Activated naive CD8-positive, alpha-beta T cell treated with anti-CD3 and anti-CD28 coated beads for 36 hours (primary cell): Measurements from ENCODE around the gene ARL6IP4. TPM values are rescaled to one million over a fixed set of nuclear protein-coding genes. Genes with fewer than 3 reads are reported as not detected.

Source experiments
- DNase-seq: peaks from one replicate; pipeline ENCODE4 v3.0.0; 2021
- H3K27ac Mint-ChIP-seq: one replicate; pipeline ENCODE4 v1.8.0; 2022; ENCODE audit warnings: mild to moderate bottlenecking, moderate library complexity, mixed read lengths
- H3K27me3 Mint-ChIP-seq: one replicate; pipeline ENCODE4 v1.8.0; 2022; ENCODE audit warnings: mild to moderate bottlenecking, mixed read lengths
- H3K36me3 Mint-ChIP-seq: one replicate; pipeline ENCODE4 v1.8.0; 2021; ENCODE audit warnings: mild to moderate bottlenecking, mixed read lengths
- H3K4me1 Mint-ChIP-seq: one replicate; pipeline ENCODE4 v1.8.0; 2021; ENCODE audit warnings: mixed read lengths
- H3K4me3 Mint-ChIP-seq: one replicate; pipeline ENCODE4 v1.8.0; 2022; ENCODE audit warnings: mild to moderate bottlenecking, moderate library complexity, mixed read lengths
- H3K9me3 Mint-ChIP-seq: one replicate; pipeline ENCODE4 v1.8.0; 2022; ENCODE audit warnings: mixed read lengths
- total RNA-seq, 2 experiments: library from RNA; stranded (reverse); gene quantifications; one replicate each; pipeline ENCODE4 v1.2.3, GENCODE V29; 2021

ARL6IP4 gene
- total RNA-seq, 2 experiments from 2014 or later = 165 to 168 TPM

DNA sequence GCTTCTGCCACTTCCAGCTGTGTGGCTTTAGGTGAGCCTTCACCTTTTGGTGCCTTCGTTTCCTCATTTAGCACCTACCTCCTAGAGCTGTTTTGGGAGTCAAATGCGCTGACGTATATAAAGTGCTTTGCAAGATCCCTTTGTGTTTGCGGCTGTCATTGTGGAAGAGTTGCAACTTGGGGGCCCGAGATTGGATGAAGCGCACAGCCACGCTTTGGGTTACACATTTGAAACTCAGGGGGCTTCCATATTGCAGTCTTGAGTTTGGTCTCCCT is 636 bp upstream of the ARL6IP4 start:
- peaks cover 17% of the 10 kb centered on the region for H3K36me3 Mint-ChIP-seq
- H3K27me3 Mint-ChIP-seq = no peaks in the 10 kb centered on the region
- no peaks in the 10 kb centered on the region for H3K9me3 Mint-ChIP-seq
- peaks cover 52% of the 10 kb centered on the region for H3K4me1 Mint-ChIP-seq
- H3K4me3 Mint-ChIP-seq = peak overlapping the region; percentile 93
- H3K27ac Mint-ChIP-seq = peak overlapping the region; percentile 90
- no peak for DNase-seq

DNA sequence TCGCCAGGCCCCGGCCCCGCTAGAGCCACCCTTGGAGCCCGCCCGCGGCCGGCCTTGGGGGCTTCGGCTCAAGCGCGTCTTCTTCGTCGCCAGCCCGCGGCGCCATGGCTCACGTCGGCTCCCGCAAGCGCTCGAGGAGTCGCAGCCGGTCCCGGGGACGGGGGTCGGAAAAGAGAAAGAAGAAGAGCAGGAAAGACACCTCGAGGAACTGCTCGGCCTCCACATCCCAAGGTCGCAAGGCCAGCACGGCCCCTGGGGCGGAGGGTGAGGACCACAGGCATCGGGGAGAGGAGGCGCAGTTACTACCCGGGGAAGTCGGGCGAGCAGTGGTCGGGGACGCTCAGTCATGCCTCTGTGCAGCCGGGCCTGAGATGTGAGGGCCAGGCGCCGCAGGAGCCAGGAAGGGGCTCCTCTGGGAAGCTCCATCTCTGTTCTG is 573 bp downstream of the ARL6IP4 start:
- Mint-ChIP-seq H3K4me3 (peak overlapping the region; percentile 93), H3K27ac (peak overlapping the region; percentile 90), H3K9me3 (no peaks in the 10 kb centered on the region), H3K36me3 (peaks cover 17% of the 10 kb centered on the region), H3K27me3 (no peaks in the 10 kb centered on the region), H3K4me1 (peaks cover 48% of the 10 kb centered on the region)
- no peak for DNase-seq

DNA sequence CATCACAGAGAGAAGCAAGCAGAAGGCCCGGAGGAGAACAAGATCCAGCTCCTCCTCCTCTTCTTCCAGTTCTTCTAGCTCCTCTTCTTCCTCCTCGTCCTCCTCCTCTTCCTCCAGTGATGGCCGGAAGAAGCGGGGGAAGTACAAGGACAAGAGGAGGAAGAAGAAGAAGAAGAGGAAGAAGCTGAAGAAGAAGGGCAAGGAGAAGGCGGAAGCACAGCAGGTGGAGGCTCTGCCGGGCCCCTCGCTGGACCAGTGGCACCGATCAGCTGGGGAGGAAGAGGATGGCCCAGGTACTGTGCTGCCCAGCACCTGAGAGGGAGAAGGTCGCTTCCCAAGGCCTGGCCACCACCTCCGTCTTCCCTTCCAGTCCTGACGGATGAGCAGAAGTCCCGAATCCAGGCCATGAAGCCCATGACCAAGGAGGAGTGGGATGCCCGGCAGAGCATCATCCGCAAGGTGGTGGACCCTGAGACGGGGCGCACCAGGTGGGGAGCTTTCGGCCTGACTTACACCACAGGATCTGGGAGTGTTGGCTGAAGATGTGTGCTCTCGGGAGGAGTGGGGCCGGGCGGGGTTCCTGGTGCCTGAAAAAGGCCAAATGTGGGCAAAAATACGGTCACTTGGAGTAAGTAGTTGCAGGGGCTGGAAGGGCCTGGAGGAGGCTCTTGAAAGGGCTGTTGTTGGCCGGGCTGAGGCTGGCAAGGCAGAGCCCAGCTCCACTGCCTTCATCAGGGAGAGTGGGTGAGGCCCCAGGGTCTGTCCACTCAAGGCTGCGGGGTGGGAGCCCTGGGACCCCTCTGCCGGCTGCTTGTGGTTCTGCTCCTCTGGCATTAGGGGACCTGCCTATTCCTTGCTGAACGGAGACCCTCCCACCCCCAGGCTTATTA is 1.4 kb downstream of the ARL6IP4 start:
- peaks cover 16% of the 10 kb centered on the region for H3K36me3 Mint-ChIP-seq
- H3K27ac Mint-ChIP-seq = peak overlapping the region; percentile 90
- no peaks in the 10 kb centered on the region for H3K27me3 Mint-ChIP-seq
- peak overlapping the region; percentile 93 for H3K4me3 Mint-ChIP-seq
- H3K4me1 Mint-ChIP-seq = peaks cover 41% of the 10 kb centered on the region
- no peak for DNase-seq
- no peaks in the 10 kb centered on the region for H3K9me3 Mint-ChIP-seq

DNA sequence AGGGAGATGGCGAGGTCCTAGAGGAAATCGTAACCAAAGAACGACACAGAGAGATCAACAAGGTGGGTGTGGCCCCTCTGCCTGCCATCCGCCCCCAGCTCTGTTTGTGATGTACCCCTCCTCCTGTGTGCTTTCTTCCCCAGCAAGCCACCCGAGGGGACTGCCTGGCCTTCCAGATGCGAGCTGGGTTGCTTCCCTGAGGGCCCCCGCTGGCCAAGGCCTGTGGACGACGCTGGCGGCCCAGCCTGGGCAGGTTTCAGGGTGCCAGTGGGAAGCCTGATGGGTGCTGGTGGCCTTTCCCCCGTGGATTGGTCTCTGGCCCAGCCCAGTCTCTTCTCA is 2.0 kb downstream of the ARL6IP4 start:
- Mint-ChIP-seq H3K27me3 (no peaks in the 10 kb centered on the region), H3K9me3 (no peaks in the 10 kb centered on the region), H3K4me3 (peak overlapping the region; percentile 93), H3K27ac (peak overlapping the region; percentile 90), H3K4me1 (peaks cover 39% of the 10 kb centered on the region), H3K36me3 (peaks cover 16% of the 10 kb centered on the region)
- no peak for DNase-seq

DNA sequence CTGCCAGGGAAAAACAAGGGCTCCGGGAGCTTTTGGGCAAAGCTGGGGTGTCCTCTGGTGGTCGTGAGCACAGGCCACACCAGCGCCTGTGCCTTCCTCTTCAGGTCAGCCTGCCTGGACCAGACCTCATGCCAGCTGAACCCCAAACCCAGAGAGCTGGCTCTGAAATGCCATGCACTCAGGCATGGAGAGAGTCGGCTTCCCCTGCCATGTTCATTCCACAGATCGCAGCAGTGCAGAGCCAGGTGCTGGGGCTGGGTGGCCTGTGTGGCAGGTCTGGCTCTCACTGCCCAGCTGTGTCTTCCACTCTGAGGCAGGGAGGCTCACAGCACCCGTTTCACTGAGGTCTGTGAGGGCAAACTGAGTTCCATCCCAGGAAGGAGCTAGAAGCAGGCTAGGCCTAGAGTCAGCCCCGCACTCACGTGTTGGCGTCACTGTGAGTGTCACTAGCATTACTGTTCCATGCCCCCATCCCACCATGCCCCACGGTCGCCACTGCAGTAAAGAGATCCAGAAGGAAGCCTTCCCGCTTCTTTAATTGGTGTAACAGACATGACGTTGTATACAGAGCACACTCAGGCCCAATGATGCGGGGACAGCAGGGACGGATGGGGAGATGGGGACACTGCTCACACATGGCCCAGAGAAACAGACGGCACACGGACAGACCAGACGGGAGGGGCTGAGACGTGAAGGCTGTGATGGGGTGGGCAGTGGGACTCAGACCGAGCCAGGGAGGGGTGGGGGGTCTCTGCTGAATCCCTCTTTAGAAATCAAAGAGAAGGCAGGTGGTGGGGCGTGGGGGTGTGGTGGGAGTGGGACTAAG is 2.7 kb downstream of the ARL6IP4 start:
- DNase-seq = no peak
- H3K36me3 Mint-ChIP-seq = peaks cover 16% of the 10 kb centered on the region
- peak overlapping the region; percentile 93 for H3K4me3 Mint-ChIP-seq
- no peaks in the 10 kb centered on the region for H3K9me3 Mint-ChIP-seq
- peaks cover 39% of the 10 kb centered on the region for H3K4me1 Mint-ChIP-seq
- H3K27ac Mint-ChIP-seq = peak overlapping the region; percentile 90
- no peaks in the 10 kb centered on the region for H3K27me3 Mint-ChIP-seq

DNA sequence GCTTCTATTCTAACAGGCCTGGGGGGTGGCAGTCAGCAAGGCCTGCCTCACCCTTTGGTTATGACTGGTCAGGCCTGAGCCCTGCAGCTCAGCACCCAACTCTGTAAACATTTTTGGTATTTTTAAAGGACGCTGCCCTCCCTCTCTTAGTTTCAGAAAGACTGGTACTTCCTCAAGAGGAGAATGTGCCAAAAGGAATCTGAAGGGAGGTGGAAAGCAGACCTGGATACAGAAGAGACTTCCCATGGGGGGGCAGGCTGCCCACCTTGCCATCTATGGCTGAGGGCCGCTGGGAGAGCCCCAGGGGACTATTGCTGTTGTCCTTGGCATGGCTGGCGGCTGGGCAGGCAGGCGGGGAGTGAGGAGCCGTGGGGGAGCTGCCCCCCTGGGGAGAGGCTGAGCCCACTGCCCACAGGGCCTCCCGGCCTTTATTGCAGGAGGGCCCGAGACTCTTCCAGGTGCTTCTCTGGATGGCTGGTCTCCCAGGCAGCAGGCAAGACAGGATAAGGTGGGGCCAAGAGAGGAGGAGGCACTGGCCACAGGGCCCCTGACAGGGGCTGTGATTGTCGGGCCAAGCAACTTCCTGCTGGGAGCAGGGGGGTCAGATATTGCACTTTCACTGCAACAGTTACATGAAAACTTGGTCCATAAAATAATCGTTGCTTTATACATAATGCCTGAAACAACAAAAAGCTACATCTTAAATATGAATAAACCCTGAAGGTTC is 3.5 kb downstream of the ARL6IP4 start:
- Mint-ChIP-seq H3K4me1 (peaks cover 39% of the 10 kb centered on the region), H3K36me3 (peaks cover 16% of the 10 kb centered on the region), H3K27me3 (no peaks in the 10 kb centered on the region), H3K4me3 (no peak overlapping the region), H3K9me3 (no peaks in the 10 kb centered on the region), H3K27ac (peak overlapping the region; percentile 90)
- no peak for DNase-seq

DNA sequence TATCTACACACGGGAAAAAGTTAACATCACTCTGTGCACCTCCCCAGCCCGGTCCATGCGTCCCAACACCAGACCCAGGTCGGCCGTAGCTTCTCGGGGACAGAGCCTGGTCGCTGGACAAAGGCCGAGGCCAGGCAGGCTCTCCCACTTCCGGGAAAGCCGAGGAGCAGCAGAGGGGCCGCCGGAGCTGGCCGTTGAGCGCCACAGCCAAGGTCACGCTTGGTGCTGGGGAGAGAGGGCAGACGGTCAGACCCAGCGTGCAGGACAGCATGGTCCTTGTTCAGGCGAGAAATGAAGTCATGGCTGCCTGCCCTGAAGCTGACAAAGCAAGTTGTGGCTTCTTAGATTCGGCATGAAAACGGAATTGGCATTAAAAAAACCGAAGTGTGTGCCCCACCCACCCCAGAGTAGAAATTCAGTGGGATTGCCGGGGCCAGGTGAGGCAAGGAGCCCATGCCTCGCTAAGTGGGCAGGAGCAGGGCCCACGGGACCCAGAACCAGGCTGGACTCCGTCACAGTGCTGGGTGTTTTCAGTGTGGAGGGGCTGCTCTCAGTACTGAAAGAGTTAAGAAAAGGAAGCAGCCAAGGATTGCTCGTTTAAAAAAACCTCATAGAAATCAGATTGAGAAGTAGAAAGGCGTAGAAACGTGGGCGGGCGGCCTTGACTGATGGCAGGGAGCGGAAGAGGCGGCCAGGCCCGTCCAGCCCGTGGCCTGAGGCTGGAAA is 4.3 kb downstream of the ARL6IP4 start:
- Mint-ChIP-seq H3K4me3 (no peak overlapping the region), H3K9me3 (no peaks in the 10 kb centered on the region), H3K27me3 (no peaks in the 10 kb centered on the region), H3K4me1 (peaks cover 34% of the 10 kb centered on the region), H3K36me3 (peaks cover 16% of the 10 kb centered on the region), H3K27ac (peak overlapping the region; percentile 47)
- DNase-seq = no peak

DNA sequence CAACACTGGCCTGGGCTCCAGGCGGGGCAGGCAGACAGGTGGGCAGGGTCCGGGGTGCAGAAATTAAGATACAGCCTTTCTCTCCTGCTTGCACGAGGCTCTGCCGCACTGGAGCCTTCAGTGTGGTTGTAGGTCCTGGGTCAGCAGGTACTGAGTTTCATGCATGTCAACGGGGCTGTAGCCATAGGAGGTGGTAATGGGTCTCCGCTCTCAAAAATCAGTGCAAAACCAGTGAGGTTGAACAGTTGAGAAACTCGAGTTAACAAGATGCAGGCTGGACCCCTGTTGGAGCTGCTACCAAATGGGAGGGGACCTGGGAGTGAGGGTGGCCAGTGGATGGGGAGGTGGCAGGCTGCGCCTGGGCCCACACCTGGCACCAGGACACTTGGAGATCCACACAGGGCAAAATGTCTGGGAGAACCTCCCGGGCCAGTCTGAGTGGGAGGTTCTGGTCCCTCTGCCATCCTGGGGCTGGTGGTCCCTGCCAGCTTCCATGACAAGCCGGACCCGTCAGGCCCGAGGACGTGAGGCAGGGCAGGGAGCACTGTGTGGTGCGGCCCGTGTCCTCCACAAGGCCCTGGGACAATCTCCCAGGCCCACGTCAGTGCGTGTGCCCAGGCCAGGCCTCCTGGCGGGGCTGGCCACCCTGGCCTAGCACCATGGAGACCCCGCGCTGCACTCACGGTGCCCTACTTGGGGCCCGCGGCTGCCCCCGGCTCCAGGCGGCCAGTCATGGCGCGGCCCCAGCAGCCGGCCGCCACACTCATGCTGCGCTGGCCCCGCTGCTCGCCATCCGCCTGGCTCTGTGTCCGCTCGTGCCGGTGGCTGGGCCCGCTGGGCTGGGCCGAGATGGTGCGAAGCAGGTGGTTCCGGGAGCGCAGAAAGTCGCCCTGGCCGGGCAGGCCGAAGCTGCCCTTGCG is 5.1 kb downstream of the ARL6IP4 start:
- peaks cover 32% of the 10 kb centered on the region for H3K4me1 Mint-ChIP-seq
- DNase-seq = no peak
- H3K36me3 Mint-ChIP-seq = peaks cover 16% of the 10 kb centered on the region
- H3K27ac Mint-ChIP-seq = no peak overlapping the region
- H3K4me3 Mint-ChIP-seq = no peak overlapping the region
- no peaks in the 10 kb centered on the region for H3K27me3 Mint-ChIP-seq
- no peaks in the 10 kb centered on the region for H3K9me3 Mint-ChIP-seq

DNA sequence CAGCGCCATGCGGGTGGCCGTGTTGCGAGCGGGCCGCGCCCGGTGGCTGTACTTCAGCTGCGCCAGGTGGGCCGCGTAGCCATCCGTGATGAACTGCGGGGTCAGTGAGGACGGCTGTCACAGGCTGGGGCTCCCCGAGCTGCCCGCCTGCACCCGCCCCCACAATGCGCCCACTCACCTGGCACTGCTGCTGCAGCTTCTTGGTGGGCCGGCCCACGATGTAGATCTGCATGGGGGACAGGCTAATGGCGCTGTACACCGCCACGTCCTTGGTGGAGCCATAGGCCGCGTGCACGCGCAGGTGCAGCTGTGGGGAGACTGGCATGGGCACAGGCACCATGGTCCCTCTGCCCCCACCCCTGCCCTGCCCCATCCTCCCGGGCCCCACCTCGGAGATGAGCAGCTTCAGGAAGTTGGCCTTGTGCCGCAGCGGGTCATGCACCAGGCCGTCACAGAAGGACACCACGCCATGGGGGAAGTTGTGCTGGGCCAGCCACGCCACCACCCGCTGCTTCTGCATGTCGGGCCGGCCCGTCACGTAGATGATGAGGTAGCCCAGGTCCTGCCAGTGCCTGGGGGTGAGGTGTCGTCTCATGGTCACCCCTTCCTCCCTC is 5.9 kb downstream of the ARL6IP4 start:
- Mint-ChIP-seq H3K4me3 (no peak overlapping the region), H3K4me1 (peaks cover 32% of the 10 kb centered on the region), H3K27ac (no peak overlapping the region), H3K9me3 (no peaks in the 10 kb centered on the region), H3K36me3 (peaks cover 13% of the 10 kb centered on the region), H3K27me3 (no peaks in the 10 kb centered on the region)
- DNase-seq = no peak

DNA sequence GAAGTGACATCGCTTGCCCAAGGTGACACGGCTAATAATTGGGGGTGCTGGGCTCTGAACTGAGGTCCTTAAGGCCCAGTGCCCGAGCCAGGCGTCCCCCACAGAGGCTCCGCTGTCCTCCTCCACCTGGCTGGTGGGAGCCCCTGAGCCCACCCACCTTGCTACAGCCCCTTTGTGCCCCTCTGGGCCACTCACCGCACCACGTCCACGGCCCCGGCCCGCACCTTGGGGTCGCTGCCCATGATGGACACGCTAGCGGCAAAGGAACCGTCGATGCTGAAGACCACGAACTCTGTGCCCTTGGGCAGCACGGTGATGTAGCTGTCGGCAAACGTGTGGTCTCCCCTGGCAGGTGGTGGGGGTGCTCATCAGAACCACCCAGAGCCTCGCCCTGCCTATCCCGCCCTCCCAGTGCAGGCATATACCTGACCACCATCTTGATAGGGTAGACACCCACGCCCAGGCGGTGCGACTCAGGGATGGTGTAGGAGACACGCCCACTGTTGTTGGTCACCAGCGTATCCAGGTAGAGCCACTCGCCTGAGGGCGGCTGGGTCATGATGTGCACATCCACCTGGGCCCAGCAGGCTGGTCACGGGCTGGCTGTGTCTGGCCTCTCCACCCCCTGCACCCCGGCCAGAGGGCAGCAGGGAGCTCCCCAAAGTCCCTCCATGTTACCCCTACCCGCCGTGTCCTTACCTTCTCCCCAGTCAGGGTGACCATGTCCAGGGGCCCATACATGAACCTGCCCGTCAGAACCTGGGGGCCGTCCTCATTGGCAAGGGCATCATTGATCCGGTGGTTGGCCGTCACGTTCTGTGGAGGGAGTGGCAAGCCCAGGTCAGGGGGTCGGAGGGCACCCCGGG is 6.8 kb downstream of the ARL6IP4 start:
- Mint-ChIP-seq H3K4me3 (no peak overlapping the region), H3K27ac (no peak overlapping the region), H3K9me3 (no peaks in the 10 kb centered on the region), H3K36me3 (peaks cover 5% of the 10 kb centered on the region), H3K27me3 (no peaks in the 10 kb centered on the region), H3K4me1 (peaks cover 23% of the 10 kb centered on the region)
- DNase-seq = no peak

DNA sequence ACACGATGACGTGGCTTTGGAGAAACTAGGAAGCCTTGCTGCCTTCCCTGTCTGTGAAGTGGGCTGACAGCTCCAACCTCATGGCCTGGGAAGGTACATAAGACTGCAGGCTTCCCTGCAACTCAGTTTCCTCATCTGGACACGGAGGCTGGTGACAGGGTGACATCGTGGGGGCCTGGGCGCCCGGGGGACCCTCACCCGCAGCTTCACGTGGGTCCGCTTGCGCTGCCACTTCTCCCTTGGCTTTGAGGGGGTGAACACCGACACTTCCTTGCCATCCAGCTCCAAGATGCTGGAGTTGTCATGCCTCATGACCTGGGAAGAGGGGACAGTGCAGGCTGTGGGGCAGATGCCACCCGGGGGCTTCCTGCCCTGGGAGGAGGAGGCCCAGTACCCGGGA is 7.6 kb downstream of the ARL6IP4 start:
- peaks cover 19% of the 10 kb centered on the region for H3K4me1 Mint-ChIP-seq
- DNase-seq = no peak
- H3K36me3 Mint-ChIP-seq = peaks cover 4% of the 10 kb centered on the region
- H3K9me3 Mint-ChIP-seq = no peaks in the 10 kb centered on the region
- no peaks in the 10 kb centered on the region for H3K27me3 Mint-ChIP-seq
- no peak overlapping the region for H3K4me3 Mint-ChIP-seq
- no peak overlapping the region for H3K27ac Mint-ChIP-seq

DNA sequence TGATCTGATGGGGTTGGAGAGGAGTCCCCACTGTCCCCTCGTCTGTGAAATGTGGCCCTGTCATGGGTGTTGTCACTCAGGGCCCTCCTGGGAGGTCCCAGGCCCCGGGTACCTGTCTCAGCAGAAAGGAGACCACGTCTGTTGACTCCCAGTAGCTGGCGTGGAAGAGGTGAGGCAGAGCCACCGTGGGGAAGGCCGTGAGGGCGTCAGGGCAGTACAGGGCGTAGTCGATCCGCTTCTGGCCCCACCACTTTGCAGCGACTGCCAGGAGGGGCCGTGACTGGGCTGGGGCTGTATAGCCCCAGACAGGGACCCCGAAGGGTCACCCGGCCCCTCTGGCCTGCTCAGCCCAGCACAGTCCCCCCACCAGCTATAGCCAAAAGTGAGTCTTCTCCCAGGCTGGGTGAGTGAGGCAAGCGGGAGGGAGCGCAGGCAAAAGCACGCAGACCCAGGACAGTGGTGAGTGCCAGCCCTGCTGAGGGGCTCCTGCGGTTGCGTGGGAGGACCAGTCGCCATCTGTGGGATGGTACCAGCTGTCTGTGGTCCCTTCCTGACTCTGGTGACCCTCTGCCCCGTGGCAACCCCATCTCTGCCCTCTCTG is 8.2 kb downstream of the ARL6IP4 start:
- Mint-ChIP-seq H3K27ac (no peak overlapping the region), H3K27me3 (no peaks in the 10 kb centered on the region), H3K36me3 (no peaks in the 10 kb centered on the region), H3K9me3 (no peaks in the 10 kb centered on the region), H3K4me3 (no peak overlapping the region), H3K4me1 (peaks cover 19% of the 10 kb centered on the region)
- no peak for DNase-seq
